8988T (cell line): ENCODE results near the gene MYO9A.

Experiments
- DNase-seq: peaks from one replicate; pipeline ENCODE4 v3.0.0; 2011

The MYO9A gene

DNA sequence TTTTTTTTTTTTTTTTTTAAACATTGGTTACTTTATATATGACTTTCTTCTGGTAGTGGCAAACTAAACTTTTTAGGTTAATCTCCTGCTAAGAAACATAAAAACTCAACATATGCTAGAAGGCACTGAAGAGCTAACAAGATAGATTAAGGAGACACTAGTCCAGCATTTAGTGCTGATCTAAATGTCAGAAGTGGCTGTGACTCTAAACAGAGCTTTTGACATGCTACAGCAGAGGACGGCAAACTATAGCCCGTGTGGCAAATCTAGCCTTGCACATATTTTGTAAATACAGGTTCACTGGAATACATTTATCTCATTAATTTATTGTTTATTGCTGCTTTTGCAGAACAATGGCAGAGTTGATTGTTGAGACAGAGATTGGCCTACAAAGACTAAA, 287.0 kb downstream of the MYO9A start:
- DNase-seq, result no peak

DNA sequence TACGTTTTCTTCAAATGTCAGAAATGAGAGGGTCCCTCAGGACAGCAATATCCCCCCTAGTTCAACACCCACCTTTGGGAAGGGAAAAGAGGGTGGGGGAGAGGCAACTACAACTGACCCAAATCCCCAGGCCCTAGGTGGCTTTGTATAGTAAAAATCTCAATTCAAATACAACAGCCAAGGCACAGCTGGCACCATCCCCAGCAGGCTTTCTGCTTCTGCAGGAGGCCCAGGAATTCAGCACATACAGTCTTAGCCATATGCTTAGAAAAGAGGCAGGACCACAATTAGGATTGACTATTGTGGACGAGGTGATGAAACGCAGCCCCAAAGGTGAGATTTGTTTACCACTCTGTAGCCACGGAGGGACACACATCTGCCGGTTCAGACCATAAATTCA, 291.8 kb downstream of the MYO9A start:
- DNase-seq, result no peak

DNA sequence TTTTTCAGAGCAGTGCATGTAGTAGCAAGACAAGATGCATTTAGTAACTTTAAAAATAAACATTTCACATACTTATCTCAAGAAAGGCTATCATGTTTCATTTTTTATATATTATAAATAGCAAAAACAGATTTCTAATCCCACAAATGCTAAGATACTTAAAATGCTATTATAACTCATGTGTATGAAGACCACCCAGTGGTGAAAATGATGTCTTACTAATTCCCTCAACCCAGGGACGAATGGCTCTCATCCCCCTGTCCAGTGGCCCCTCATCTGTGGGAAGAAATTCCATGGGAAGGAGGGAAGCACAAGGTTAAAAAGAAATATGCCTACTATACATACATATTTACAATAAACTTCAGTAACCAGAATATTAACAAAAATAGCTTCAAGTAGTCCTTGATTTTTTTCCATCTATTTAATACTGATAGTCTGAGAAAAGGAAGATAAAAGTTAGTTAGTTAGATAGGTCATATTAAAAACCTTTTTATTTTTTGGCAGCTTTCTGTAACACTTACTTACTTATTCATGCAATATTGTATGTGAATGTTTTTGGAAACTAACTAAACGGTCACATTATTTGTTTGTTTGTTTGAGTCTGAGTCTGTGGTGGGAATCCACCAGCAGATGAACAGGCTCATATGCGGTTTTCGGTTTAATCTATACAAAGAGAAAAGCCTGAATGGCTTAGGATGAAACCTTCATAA, 292.8 kb downstream of the MYO9A start:
- DNase-seq, result no peak

DNA sequence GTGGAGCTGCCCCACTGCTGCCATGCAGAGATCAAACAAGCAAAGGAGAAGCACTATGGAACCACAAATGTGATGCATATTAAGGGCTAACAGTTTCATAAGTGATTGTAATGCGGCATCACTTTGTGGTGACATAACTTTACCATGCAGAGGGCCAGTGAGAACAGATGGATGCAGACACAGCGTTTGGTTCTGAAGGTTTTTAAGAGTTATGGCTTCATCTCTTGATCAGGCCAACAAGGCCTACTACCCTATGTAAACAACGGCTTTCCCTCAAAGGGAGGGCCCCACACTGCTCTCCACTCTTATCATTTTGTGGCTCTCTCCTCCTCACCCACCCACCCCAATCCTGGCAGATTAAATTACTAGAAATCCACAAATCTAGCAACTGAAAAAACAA, 294.1 kb downstream of the MYO9A start:
- no peak for DNase-seq

DNA sequence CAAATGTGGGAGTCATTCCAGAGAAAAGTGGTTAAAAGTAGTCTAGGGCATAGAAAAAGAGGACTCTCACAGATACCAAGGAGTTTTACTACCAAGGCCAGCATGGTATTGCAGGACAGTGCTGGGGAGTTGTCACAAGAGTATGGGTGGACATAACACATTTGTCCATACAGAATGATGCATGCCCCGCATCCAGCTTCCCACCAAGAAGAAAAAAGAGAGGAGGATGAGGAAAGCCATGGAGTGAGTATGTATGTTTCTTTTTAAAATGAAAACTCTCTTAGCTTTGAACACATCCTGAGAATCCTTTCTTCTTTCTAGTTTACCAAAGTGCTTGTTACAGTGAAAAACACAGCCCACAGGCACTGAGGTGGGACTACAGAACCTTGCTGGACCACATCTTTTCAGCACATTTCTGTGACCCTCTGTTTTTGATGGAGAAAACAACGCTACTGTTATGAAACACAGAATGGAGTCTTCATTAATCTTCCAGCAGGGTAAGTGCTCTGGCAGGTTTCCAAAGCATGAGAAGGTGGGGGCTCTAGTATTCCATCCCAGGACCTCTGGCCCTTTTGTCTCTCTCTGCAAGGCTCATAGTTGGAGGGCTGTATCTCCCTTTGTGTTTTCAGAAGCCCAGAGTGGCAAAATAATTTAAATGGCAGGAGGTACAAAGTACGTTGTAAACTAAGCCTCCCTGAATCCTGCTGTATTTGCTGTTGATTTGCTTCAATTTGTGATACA, 294.9 kb downstream of the MYO9A start:
- DNase-seq, result no peak

DNA sequence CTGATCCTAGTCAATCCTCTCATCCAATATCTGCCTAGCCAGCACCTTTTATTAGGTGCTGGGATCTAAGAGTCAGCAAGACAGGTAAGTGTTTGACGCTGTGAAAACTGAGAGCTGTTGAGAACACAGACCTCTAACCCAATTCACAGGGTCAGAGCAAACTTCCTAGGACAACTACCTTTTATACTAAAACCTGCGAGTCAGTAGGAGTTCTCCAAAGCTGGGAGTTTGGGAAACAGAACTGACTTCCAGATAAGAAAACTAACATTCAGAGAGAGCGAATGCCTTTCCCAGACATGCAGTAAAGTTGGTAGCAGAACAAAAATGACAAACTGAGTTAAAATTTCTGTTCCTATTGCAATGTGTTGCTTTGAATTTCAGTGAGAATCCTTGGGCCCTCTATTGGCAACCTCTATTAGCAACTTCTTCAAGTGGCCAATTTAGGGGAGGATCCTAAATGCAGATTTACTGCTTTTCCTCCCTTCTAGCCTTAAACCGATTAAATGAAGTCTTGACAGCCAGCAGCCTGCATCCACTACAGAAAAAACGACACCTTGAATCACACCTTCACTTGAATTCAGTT, 296.3 kb downstream of the MYO9A start:
- DNase-seq, result no peak

DNA sequence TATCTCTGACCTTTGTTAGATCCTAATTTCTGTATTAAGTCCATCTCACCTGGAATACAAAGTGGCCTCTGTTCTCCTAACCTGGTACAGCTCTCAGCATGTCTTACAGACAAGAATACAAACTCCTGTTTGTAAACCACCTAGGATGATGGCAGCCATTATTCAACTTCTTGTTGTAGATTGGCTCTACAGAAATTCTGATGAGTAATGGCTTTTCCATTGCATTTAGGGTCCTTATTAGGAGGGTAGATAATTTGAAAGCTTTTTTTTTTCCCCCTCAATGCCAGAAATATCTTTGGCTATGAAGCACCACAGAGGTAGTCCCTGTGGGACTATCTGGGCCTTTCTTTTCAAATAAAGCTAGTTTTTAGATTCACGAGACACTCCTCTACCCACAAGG, 297.8 kb downstream of the MYO9A start:
- DNase-seq, result no peak

DNA sequence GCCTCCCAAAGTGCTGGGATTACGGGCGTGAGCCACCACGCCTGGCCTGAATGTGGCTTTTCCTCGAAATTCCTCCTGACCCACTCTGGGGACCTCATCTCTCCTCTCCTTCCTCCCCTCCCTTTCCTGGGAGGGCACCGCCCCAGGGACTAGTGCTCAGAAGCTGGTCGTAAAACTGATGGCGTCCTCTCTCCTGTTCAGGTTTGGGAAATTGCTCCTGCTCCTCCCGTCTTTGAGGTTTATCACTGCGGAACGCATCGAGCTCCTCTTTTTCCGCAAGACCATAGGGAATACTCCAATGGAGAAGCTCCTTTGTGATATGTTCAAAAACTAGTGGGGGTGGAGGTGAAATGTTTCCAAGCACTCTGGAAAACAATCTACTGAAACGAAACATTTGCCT, 300.6 kb downstream of the MYO9A start:
- DNase-seq, result no peak

DNA sequence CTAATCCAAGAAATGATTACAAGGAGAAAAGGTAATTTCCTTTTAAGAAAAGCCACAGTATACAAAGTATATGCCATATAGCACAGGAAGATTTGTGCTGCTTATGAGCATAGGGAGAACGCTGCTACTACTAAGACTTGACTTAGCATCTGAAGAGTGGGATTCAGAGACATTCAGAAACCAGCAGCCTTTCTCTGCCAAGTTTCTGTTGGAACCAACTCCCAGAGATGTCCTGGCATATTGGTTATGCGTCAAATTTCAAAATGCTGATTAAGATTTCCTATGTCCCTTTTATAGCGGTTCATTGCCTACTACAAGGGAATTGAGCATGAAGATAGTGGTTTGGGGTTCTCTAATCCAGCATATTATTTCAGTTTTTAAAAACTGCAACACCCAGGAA, 302.6 kb downstream of the MYO9A start:
- no peak for DNase-seq

DNA sequence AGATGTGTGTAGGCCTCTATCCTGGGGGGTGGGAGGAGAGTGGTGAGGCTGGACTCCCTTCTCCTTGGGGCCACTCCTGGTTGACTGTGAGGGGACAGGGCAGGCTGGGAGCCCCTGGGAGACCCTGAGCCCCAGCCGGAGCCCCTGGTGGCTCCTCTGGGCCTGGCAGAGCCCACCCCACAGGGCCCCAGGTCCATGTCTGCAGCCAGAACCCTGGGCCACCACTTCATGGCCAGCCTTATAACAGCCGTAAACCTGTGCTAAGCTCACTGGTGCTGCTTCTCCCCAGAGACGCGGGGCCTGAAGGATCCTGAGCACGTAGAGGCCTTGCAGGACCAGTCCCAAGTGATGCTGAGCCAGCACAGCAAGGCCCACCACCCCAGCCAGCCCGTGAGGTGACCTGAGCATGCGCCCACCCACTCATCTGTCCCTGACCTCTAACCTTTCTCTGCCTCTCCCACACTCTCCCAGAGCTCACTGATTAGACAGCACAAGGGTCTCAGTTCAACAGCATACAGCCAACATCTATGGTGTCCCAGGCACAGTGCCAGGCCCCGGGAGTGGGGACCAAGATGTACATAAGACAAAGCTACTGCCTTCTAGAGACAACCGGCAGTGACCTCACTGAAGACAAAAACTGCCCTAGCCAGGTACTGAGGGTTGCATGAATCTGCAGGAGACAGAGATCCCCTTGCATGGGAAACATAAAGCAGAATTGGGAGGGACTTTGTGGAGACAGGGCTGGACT, 304.1 kb downstream of the MYO9A start:
- DNase-seq, result no peak

DNA sequence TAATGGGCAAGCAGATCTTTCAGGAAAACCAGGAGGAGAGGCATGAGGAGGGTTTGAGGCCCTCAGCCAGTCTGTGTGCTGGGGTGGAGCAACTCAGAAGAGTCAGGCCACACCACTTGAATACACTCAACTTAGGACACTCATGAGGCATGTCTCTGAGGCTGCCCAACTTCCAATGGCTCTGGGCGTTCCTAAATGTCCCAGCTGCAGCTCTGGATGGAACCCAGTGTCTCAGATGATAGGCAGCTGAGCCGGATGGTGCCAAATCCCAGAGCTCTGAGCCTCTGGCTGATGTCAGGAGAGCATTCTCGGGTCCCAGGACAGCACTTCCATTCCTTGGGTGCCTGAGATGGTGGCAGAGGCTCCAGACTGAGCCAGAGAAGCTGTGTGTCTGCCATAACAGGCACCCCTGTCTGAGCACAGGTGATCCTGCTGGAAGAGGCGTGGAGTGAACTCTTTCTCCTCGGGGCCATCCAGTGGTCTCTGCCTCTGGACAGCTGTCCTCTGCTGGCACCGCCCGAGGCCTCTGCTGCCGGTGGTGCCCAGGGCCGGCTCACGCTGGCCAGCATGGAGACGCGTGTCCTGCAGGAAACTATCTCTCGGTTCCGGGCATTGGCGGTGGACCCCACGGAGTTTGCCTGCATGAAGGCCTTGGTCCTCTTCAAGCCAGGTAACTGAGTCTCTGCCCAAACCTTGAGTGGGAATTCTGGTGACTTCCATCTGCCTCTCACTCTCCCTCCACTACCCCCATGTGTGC, 304.8 kb downstream of the MYO9A start:
- DNase-seq, result no peak

DNA sequence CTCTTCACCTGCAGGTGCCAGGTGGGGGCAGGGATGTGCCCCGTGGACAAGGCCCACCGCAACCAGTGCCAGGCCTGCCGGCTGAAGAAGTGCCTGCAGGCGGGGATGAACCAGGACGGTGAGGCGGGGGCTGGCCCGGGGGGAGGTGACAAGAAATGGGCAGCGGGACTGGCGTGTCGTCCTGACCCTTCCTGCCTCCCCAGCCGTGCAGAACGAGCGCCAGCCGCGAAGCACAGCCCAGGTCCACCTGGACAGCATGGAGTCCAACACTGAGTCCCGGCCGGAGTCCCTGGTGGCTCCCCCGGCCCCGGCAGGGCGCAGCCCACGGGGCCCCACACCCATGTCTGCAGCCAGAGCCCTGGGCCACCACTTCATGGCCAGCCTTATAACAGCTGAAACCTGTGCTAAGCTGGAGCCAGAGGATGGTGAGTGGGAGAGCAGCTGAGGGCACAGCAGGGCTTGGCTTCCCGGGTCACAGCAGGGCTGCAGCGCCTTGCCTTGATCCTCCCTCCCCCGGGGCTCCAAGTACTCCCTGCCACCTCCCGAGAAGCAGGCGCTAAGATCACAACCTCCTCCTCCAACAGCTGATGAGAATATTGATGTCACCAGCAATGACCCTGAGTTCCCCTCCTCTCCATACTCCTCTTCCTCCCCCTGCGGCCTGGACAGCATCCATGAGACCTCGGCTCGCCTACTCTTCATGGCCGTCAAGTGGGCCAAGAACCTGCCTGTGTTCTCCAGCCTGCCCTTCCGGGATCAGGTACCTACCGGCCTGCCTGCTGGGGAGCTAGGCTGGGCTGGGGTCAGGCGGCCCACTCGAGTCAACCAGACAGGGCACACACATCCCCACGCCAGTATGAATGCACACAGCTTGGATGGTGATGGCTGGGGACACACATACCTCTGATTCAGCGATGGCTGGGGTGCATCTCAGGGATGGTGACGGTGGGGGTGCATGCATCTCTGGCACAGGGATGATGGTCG, 305.9 kb downstream of the MYO9A start:
- DNase-seq, result no peak

DNA sequence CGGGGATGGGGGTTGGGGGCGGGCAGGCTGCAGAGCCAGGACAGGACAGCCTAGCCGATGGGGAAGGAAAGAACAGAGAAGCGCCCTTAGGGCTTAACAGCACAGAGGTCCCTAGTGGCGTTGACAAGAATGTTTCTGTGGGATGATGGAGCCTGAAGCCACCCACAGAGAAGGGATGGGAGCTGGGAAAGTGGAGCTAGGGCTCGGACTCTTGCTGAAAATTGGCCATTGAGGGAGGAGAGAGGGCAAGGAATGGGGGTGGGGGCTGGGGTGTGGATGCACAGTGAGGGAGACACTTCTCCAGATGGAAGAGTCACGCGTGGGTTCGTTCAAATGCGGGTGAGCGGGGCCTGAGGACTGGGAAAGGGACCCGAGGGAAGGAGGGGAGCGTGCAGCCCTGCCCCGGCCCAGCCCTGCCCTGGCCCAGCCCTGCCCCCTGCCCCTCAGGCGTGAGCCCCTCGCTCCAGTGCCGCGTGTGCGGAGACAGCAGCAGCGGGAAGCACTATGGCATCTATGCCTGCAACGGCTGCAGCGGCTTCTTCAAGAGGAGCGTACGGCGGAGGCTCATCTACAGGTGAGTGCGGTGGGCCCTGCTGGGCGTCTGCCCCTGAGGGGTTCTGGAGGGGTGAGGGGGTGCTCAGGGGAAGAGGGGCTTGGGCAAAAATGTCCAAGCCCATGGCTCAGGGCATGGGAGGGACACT, 306.8 kb downstream of the MYO9A start:
- no peak for DNase-seq

DNA sequence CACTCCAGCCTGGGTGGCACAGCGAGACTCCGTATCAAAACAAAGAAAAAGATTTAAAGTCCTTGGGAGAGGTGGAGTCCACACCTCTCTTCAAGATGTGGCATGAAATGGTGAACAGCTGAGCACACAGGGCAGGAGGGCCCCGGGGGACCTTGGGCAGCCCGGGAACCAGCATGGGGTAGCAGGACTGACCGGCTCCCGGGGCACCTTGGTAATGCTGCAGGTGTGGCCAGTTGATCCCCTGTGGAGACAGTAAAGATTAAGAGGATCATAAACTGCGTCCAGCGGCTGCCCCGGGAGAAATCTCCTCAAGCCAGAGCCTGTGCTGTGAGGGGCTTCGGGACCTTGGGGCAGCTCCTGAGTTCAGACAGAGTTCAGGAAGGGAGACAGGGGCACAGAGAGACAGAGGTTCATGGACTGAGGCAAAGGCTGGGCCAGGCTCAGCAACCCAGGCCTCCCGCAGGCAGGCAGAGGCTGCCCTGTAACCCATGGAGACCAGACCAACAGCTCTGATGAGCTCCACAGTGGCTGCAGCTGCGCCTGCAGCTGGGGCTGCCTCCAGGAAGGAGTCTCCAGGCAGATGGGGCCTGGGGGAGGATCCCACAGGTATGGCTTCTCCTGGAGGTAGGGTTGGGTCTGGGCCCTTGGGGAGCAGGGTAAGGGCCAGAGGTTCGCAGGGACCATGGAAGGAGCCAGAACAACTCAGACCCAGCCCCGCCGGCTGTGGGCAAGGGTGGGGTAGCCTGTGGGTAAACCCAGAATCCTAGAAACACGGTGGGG, 307.5 kb downstream of the MYO9A start, which contains the start of gene NR2E3:
TSS of gene NR2E3 (plus strand) at position 299 of the 780 bp plus-strand sequence. CDS start at position 489, 190 bp downstream.
- DNase-seq, result no peak

DNA sequence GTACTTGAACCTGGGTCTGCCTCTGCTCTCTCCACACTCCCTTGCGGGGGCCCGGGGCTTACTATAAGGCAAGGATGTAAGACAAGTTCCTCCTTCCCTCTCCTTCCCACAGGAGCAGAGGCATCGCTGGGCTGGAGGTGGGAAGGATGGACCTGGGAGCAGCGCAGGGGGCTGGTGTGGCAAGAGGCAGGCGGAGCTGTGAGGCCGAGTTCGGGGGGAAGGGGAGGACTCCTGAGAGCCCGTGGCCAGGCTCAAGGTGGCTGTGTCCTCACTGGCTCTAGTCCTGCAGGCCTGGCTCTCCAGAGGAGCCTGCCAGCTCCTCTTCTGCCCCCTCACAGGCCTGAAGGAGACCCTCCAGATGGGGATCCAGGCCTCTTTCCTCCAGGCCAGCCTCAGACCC, 308.6 kb downstream of the MYO9A start:
- no peak for DNase-seq

DNA sequence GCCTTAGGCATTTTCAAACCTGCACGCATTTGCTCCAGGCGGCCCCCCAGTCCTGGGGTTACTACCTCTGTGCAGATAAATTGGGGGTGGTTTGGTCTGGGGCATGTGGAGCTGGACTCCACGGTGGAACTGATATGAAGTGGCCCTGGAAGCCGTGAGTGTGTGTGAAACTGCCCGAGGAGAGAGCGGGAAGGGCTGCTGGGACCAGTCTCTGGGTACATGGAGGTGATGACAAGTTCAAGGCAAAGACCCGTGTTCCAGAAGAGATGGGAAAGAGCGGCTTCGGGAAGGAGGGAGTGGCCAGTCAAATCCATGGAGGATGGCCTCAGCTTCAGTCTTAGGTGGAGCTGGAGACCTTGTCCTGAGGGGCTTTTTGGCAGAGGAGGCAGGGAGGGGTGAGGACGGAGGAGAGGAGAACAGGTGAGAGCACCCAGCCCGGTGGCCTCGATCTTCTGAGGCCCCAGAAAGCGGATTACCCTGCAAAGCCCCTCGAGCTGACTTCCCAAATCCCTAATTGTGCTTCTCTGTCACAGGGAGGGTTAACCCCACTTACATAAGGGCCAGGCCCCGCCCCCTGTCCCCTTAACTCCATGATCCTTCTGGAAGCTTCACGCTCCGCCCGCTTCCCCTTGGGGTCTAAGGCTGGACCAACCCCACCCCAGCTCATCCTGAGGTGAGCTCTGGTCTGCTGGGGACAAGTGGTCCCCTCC, 309.5 kb downstream of the MYO9A start:
- no peak for DNase-seq

DNA sequence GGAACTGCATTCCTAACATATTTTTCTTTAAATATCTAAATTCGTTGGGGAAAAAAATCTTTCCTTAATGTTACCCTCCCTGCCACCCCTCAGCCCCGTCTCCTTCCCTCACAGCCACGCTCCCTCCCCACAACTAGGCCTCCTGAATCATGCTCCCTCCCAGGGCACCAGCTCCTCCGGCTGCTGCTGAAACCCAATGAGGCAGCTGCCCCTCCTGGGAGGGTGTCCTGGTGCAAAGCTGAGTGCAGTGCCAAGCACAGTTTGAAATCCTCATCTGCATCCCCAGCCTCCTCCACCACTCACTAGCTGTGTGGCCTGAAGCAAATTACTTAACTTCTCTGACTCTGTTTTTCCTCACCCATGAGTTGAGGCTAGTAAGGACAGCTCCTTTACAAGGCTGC, 310.3 kb downstream of the MYO9A start:
- DNase-seq, result no peak

DNA sequence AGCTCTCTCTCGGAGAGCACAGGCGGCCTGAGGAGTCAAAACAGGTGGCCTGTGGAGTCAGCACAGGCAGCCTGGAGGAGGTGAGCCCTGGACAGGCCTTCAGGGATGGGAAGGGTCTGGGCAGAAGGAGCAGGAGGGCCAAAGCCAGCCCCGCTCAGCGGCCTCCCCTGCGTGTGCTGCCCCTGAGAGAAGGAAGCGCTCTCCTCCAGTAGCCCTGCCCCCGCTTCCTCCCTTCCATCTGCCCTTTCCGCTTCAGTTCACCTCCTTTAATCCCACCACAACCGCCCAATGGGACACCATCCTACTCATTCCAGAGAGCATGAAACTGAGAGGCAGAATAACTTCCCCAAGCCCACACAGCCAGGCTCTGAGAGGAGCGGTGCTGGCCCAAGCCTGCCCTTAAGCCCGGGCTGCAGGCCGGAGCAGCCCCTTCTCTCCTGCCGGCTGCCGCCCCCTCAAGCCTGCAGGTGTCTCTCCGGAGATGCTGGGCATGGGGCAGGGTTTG, 310.8 kb downstream of the MYO9A start:
- no peak for DNase-seq

DNA sequence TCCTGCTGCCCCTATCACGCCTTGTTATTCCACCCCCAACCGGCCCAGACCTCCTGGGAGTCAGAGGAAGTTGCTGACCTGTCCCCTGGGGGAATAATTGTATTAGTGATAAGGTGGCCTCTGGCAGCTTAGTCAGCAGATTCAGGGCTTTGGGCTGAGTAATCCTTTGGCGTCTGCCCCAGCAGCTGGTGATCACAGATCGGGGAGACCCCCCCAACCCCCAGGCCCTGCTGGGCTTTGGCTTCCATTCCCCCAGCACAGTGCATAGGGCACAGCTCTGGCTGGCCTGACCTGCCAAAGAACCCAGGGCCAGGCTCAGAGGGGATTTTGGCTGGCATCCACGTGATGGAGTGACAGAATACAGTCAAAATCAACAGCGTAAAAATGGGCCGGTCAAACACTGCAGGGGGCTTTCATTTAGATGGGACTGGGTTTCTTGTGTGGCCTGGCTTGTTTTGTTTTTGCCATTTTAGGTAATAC, 311.5 kb downstream of the MYO9A start:
- no peak for DNase-seq
